Measurements from ENCODE around the gene SPOCK1.

SPOCK1 gene

DNA sequence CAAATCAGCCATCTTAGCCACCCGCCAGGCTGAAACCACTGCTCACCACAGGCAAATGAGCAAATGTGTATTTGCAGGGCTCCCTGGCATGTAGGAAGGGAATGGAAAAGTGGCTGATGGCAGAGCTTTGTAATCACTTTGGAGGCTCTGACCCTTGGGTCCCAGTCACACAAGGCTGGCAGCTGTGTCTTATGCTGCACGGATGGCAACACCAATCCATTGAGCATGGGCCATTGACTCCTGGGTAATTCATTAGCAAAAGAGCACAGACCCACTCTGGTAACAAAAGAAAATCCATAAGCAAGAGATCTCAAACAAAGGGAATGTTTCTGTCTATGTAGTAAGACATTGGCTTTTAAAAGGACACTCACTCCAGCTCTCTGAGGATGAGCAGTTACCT is 57.6 kb downstream of the SPOCK1 start:
- Histone ChIP-seq H3K27me3 (replicated peaks; ENCODE audit: control insufficient read depth, insufficient read depth, low read length) (no peaks in the 10 kb centered on the region), H3K9me3 (ENCODE audit: control insufficient read depth, low read length) (no peaks in the 10 kb centered on the region), H3K36me3 (ENCODE audit: control insufficient read depth, insufficient read depth, low read length, severe bottlenecking) (no peaks in the 10 kb centered on the region), H3K4me1 (ENCODE audit: control insufficient read depth, insufficient read depth, low read length) (peaks cover 29% of the 10 kb centered on the region), H3K9ac (ENCODE audit: low read length) (no peak overlapping the region), H3K4me3 (ENCODE audit: low read length) (no peak overlapping the region)
- DNase-seq (ENCODE audit: low read depth) = no peak

DNA sequence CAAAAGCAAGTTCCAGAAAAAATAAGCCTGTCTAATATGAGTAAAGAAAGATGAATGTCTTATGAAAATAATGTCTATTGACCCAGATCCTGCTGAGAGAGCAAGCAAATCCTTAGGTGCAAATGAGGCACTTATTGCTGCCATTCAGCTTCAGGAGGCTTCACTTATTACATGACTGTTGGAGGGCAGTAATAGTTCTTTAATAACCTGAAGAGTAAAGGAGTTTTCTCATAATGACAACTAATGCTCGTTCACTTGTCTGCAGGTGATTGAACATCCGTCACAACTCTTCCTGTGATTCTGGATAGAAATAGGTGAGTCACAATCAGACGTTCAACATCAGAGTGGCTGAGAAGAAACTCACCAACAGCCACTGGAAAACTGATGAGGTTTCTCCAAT is 58.3 kb downstream of the SPOCK1 start:
- peaks cover 22% of the 10 kb centered on the region for H3K4me1 ChIP-seq (ENCODE audit: control insufficient read depth, insufficient read depth, low read length)
- no peaks in the 10 kb centered on the region for H3K27me3 ChIP-seq (replicated peaks; ENCODE audit: control insufficient read depth, insufficient read depth, low read length)
- no peaks in the 10 kb centered on the region for H3K36me3 ChIP-seq (ENCODE audit: control insufficient read depth, insufficient read depth, low read length, severe bottlenecking)
- no peak overlapping the region for H3K9ac ChIP-seq (ENCODE audit: low read length)
- DNase-seq (ENCODE audit: low read depth) = no peak
- H3K4me3 ChIP-seq (ENCODE audit: low read length) = no peak overlapping the region
- no peaks in the 10 kb centered on the region for H3K9me3 ChIP-seq (ENCODE audit: control insufficient read depth, low read length)

DNA sequence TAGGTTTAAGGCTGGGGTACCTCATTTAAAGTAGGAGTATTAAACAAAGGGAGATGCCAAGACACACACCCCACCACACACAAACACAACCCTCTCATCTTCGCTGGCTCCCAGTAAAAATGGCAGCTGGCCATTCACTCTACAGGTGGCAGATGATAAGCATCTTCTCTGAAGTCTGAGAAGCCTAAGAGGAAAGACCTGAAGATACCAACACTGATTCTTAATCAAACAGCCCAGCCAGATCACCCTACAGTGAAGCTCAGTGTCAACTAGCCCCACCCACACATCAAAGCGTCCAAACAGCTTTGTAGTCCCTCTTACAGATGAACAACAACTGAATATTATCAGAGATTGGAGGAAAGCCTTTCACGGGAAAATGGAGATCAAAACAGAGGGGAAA is 59.5 kb downstream of the SPOCK1 start:
- DNase-seq (ENCODE audit: low read depth) = no peak

DNA sequence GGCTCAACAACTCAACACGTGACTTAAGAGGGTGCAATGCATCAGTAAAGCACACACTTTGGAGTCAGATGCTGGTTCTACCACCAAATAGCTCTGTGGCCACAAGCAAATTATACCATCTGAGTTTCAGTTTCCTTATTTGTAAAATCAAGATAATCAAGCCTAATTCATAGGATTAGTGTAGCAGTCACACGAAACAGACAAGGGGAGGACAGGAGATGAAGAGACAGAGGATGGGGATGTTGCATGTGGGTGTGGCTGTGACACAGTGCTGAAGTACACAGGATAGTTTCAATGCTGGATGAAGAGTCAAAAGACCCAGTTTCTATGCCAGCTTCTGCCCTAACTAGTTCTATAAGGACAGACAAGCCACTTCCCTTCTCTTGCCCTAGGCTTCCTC is 60.2 kb downstream of the SPOCK1 start:
- Histone ChIP-seq H3K27me3 (replicated peaks; ENCODE audit: control insufficient read depth, insufficient read depth, low read length) (no peaks in the 10 kb centered on the region), H3K4me1 (ENCODE audit: control insufficient read depth, insufficient read depth, low read length) (peaks cover 10% of the 10 kb centered on the region), H3K9ac (ENCODE audit: low read length) (no peak overlapping the region), H3K36me3 (ENCODE audit: control insufficient read depth, insufficient read depth, low read length, severe bottlenecking) (no peaks in the 10 kb centered on the region), H3K9me3 (ENCODE audit: control insufficient read depth, low read length) (no peaks in the 10 kb centered on the region), H3K4me3 (ENCODE audit: low read length) (no peak overlapping the region)
- DNase-seq (ENCODE audit: low read depth) = no peak

More for the DNA sequence above, 59.5 kb downstream of the SPOCK1 start:
- Histone ChIP-seq H3K36me3 (ENCODE audit: control insufficient read depth, insufficient read depth, low read length, severe bottlenecking) (no peaks in the 10 kb centered on the region), H3K4me1 (ENCODE audit: control insufficient read depth, insufficient read depth, low read length) (peaks cover 11% of the 10 kb centered on the region), H3K4me3 (ENCODE audit: low read length) (no peak overlapping the region), H3K27me3 (replicated peaks; ENCODE audit: control insufficient read depth, insufficient read depth, low read length) (no peaks in the 10 kb centered on the region), H3K9ac (ENCODE audit: low read length) (no peak overlapping the region), H3K9me3 (ENCODE audit: control insufficient read depth, low read length) (no peaks in the 10 kb centered on the region)

DNA sequence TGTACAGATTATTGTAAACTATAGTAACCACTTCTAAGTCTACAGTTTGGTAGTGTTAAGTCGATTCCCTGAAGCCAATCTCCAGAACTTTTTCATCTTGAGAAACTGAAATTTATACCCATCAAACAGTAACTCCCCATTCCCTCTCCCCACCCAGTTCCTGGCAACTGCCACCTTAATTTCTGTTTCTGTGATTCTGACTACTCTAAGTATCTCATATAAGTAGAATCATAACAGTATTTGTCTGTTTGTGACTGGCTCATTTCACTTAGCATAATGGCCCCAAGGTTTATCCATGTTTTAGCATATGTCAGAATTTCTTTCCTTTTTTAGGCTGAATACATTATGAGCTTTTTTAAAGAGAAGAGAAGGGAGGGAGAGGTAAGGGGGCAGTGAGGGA is 61.4 kb downstream of the SPOCK1 start:
- Histone ChIP-seq H3K4me1 (ENCODE audit: control insufficient read depth, insufficient read depth, low read length) (peaks cover 10% of the 10 kb centered on the region), H3K27me3 (replicated peaks; ENCODE audit: control insufficient read depth, insufficient read depth, low read length) (no peaks in the 10 kb centered on the region), H3K9me3 (ENCODE audit: control insufficient read depth, low read length) (no peaks in the 10 kb centered on the region), H3K36me3 (ENCODE audit: control insufficient read depth, insufficient read depth, low read length, severe bottlenecking) (no peaks in the 10 kb centered on the region), H3K9ac (ENCODE audit: low read length) (no peak overlapping the region), H3K4me3 (ENCODE audit: low read length) (no peak overlapping the region)
- no peak for DNase-seq (ENCODE audit: low read depth)

DNA sequence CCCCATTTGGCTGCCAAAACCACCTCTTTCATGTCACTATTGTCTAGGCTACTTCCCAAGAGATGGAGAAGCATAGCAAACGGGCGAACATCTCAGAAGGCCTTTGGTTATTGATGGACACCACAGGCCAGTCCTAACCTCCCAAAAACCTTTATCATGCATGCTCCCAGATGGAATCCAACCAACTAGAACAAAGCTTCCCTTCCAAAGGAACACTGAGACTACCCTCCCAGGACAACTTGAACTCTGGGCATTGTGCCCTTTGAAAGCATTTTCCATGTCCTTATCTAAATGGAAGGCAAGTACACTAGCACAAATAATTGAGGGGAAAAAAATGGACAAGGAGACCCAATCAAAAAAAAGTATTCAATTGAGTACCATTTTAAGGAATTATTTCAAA is 65.6 kb downstream of the SPOCK1 start:
- H3K36me3 ChIP-seq (ENCODE audit: control insufficient read depth, insufficient read depth, low read length, severe bottlenecking) = no peaks in the 10 kb centered on the region
- no peak for DNase-seq (ENCODE audit: low read depth)
- H3K9ac ChIP-seq (ENCODE audit: low read length) = no peak overlapping the region
- H3K9me3 ChIP-seq (ENCODE audit: control insufficient read depth, low read length) = no peaks in the 10 kb centered on the region
- H3K4me1 ChIP-seq (ENCODE audit: control insufficient read depth, insufficient read depth, low read length) = no peaks in the 10 kb centered on the region
- no peaks in the 10 kb centered on the region for H3K27me3 ChIP-seq (replicated peaks; ENCODE audit: control insufficient read depth, insufficient read depth, low read length)
- no peak overlapping the region for H3K4me3 ChIP-seq (ENCODE audit: low read length)

DNA sequence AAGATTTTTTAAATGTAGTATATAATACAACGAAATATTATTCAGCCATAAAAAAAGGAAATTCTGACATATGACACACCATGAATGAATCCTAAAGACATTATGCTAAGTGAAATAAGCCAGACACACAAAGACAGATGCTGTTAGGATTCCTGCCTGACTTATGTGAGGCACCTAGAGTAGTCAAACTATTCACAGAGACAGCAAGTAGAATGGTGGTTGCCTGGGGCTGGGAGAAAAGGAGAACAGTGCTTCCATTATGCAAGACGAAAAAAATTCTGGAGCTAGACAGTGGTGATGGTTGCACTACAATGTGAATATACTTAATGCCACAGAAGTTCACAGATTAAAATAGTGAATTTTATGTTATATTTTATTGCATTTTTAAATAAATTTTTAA is 66.8 kb downstream of the SPOCK1 start:
- no peak overlapping the region for H3K4me3 ChIP-seq (ENCODE audit: low read length)
- no peak overlapping the region for H3K9ac ChIP-seq (ENCODE audit: low read length)
- no peak for DNase-seq (ENCODE audit: low read depth)
- no peaks in the 10 kb centered on the region for H3K4me1 ChIP-seq (ENCODE audit: control insufficient read depth, insufficient read depth, low read length)
- no peaks in the 10 kb centered on the region for H3K36me3 ChIP-seq (ENCODE audit: control insufficient read depth, insufficient read depth, low read length, severe bottlenecking)
- H3K27me3 ChIP-seq (replicated peaks; ENCODE audit: control insufficient read depth, insufficient read depth, low read length) = no peaks in the 10 kb centered on the region
- H3K9me3 ChIP-seq (ENCODE audit: control insufficient read depth, low read length) = no peaks in the 10 kb centered on the region

DNA sequence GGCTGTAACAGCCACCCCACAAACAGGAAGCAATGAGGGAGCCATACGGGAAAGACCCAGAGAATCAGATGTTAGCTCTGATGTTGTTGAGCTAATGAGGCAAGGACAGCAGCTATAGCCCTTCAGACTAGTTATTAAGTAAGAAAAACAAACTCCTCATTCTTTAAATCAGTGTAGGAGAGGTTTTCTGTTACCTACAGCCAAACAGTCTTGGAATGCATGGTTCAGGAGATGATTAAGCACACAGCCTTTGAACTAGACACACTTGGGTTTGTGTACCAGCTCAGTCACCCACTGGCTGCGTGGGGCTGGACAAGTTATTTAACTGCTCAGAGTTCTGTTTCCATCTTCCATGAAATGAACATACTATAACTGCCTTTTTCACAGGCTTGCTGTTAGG is 68.1 kb downstream of the SPOCK1 start:
- Histone ChIP-seq H3K9ac (ENCODE audit: low read length) (no peak overlapping the region), H3K36me3 (ENCODE audit: control insufficient read depth, insufficient read depth, low read length, severe bottlenecking) (no peaks in the 10 kb centered on the region), H3K9me3 (ENCODE audit: control insufficient read depth, low read length) (no peaks in the 10 kb centered on the region), H3K4me3 (ENCODE audit: low read length) (no peak overlapping the region), H3K4me1 (ENCODE audit: control insufficient read depth, insufficient read depth, low read length) (no peaks in the 10 kb centered on the region), H3K27me3 (replicated peaks; ENCODE audit: control insufficient read depth, insufficient read depth, low read length) (no peaks in the 10 kb centered on the region)
- no peak for DNase-seq (ENCODE audit: low read depth)

DNA sequence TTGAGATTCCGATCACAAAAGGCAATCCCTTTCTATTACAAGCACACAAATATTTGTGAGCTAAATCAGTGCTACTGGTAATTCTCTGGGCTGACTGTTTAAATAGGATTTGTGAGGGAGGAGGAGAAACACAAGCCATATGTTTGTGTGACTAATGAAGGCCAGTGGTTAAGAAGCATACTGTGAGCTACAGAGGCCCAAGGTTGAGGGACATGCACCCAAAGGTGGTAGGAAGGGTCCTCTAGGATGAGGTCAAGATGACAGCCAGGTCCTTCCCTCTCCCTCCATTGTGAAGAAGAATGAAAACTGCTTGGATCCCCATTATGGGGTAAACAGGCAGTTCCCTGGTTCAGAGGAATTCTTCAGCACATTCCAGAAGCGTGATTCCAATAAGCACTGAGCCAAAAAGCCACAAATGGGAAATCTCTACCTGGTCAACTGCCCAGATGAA is 83.9 kb downstream of the SPOCK1 start:
- no peaks in the 10 kb centered on the region for H3K27me3 ChIP-seq (replicated peaks; ENCODE audit: control insufficient read depth, insufficient read depth, low read length)
- peaks cover 6% of the 10 kb centered on the region for H3K9me3 ChIP-seq (ENCODE audit: control insufficient read depth, low read length)
- H3K9ac ChIP-seq (ENCODE audit: low read length) = no peak overlapping the region
- peak; percentile 53 for DNase-seq (ENCODE audit: low read depth)
- peaks cover 19% of the 10 kb centered on the region for H3K4me1 ChIP-seq (ENCODE audit: control insufficient read depth, insufficient read depth, low read length)
- H3K4me3 ChIP-seq (ENCODE audit: low read length) = peak overlapping the region; percentile 25
- H3K36me3 ChIP-seq (ENCODE audit: control insufficient read depth, insufficient read depth, low read length, severe bottlenecking) = no peaks in the 10 kb centered on the region

DNA sequence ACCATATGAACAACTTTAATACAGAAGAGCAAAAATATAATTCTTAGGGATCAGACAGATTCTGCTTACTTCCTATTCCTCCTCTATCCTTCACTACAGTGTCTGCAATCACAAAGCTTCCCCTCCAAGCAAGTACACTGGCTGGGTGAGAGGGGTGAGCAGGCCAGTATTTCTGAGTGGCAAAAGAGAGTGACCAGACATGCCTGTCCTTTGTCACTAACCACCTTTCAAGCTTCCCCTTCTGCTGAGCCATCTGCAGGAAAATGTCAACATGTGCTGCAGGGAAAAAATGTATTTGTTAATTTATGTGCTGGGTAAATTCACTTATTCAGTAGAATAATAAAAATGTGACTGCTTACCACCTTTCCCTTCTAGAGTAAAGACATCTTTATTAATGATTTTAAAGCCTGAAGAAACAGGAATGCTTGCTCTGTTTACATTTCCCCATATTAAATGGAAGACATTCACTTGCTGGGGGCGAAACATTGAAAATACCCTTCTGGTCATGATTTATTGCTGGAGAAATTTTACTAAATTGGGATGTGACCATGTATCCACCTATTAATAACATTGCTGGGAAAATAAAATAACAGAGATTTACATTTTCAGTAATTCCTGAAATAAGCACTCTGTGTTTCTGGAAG is 84.9 kb downstream of the SPOCK1 start:
- DNase-seq (ENCODE audit: low read depth) = no peak
- H3K4me1 ChIP-seq (ENCODE audit: control insufficient read depth, insufficient read depth, low read length) = peaks cover 19% of the 10 kb centered on the region
- no peak overlapping the region for H3K9ac ChIP-seq (ENCODE audit: low read length)
- peaks cover 6% of the 10 kb centered on the region for H3K9me3 ChIP-seq (ENCODE audit: control insufficient read depth, low read length)
- no peaks in the 10 kb centered on the region for H3K36me3 ChIP-seq (ENCODE audit: control insufficient read depth, insufficient read depth, low read length, severe bottlenecking)
- no peak overlapping the region for H3K4me3 ChIP-seq (ENCODE audit: low read length)
- H3K27me3 ChIP-seq (replicated peaks; ENCODE audit: control insufficient read depth, insufficient read depth, low read length) = no peaks in the 10 kb centered on the region

DNA sequence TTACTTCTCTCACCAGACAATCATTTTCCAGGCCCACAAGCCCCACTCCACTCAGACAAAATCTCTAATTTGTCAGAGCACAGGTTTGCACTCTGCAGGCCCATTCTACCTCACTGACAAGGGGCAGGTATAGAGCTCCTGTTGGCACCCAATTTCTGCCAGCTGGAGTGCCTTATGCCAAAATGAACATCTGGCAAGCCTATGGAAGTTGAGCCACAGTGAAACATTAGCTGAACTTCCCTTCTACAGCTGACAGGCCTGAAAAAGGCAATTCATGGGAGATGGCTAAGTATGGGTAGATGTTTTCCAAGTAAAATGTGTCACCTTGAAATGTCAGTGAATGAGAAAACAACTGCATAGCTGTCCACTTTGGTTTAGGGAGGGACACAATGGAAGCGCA is 87.0 kb downstream of the SPOCK1 start:
- peaks cover 6% of the 10 kb centered on the region for H3K9me3 ChIP-seq (ENCODE audit: control insufficient read depth, low read length)
- DNase-seq (ENCODE audit: low read depth) = no peak
- no peak overlapping the region for H3K9ac ChIP-seq (ENCODE audit: low read length)
- no peak overlapping the region for H3K4me3 ChIP-seq (ENCODE audit: low read length)
- H3K27me3 ChIP-seq (replicated peaks; ENCODE audit: control insufficient read depth, insufficient read depth, low read length) = no peaks in the 10 kb centered on the region
- no peaks in the 10 kb centered on the region for H3K36me3 ChIP-seq (ENCODE audit: control insufficient read depth, insufficient read depth, low read length, severe bottlenecking)
- peaks cover 19% of the 10 kb centered on the region for H3K4me1 ChIP-seq (ENCODE audit: control insufficient read depth, insufficient read depth, low read length)
